H1 (cell line): Measurements from ENCODE around the gene SEMA3G. TPM values are rescaled to one million over a fixed set of nuclear protein-coding genes. Genes with fewer than 3 reads are reported as not detected.

ENCODE experiments used
- CTCF ChIA-PET: fragments of 300-600 bp; sonication (Branson Sonifier 250); formaldehyde crosslinking; loops from one replicate; lab custom pipeline; 2021; ENCODE audit not compliant: partially characterized antibody; lab: Charles Lee
- POLR2A ChIA-PET: fragments of 300-600 bp; sonication (Branson Sonifier 250); formaldehyde crosslinking; loops from one replicate; lab custom pipeline; 2021; ENCODE audit warnings: inconsistent platforms; ENCODE audit not compliant: partially characterized antibody; lab: Charles Lee
- DNase-seq, 2 experiments: peaks; one replicate each; pipeline versions ENCODE4 v3.0.0 to v3.0.0-alpha.2; 2010 to 2022; ENCODE audit warnings: low spot score in 2 of 2, low read depth in 1 of 2, mixed read lengths in 1 of 2
- FAIRE-seq: peaks from 2 replicates; lab custom pipeline; 2011; peaks lifted over from hg19 to GRCh38; lab: Jason Lieb, UNC
- H2AFZ ChIP-seq: 2 replicates; pipeline ENCODE4 v1.8.1; 2012; ENCODE audit warnings: low read length, inconsistent platforms
- H2AK5ac ChIP-seq: 2 replicates; pipeline ENCODE4 v1.6.1; 2013; ENCODE audit warnings: low read depth, low read length
- H2BK120ac ChIP-seq: replicated peaks from 2 replicates; pipeline ENCODE3; 2013; ENCODE audit warnings: low read depth, low read length, inconsistent platforms
- H2BK12ac ChIP-seq: 2 replicates; pipeline ENCODE4 v1.6.1; 2013; ENCODE audit warnings: low read depth, low read length
- H2BK15ac ChIP-seq: 2 replicates; pipeline ENCODE4 v1.6.1; 2013; ENCODE audit warnings: low read length
- H2BK20ac ChIP-seq: 2 replicates; pipeline ENCODE4 v1.6.1; 2013; ENCODE audit warnings: low read length
- H2BK5ac ChIP-seq: 2 replicates; pipeline ENCODE4 v1.6.1; 2013; ENCODE audit warnings: low read depth, low read length
- H3K14ac ChIP-seq: 2 replicates; pipeline ENCODE4 v1.6.1; 2013; ENCODE audit warnings: inconsistent platforms; ENCODE audit not compliant: insufficient read length
- H3K18ac ChIP-seq: 2 replicates; pipeline ENCODE4 v1.6.1; 2013; ENCODE audit warnings: low read length; ENCODE audit errors: extremely low read depth
- H3K23ac ChIP-seq: 2 replicates; pipeline ENCODE4 v1.6.1; 2013; ENCODE audit warnings: inconsistent platforms; ENCODE audit not compliant: insufficient read length
- H3K23me2 ChIP-seq: 2 replicates; pipeline ENCODE4 v1.6.1; 2013; ENCODE audit warnings: low read depth, low read length
- H3K27ac ChIP-seq: 2 replicates; pipeline ENCODE4 v1.6.1; 2011; ENCODE audit warnings: low read depth, low read length, inconsistent platforms
- H3K27me3 ChIP-seq, 4 experiments: replicated peaks in 1 of 4; 1 replicate in 1 of 4; 2 replicates in 3 of 4; pipeline versions ENCODE4 v1.6.1 to v1.8.1; 2011 to 2013; ENCODE audit warnings: low read length in 3 of 4, mild to moderate bottlenecking in 3 of 4, inconsistent platforms in 2 of 4, mixed read lengths in 2 of 4, moderate library complexity in 1 of 4; ENCODE audit not compliant: control insufficient read depth in 3 of 4, insufficient read depth in 3 of 4; ENCODE audit errors: extremely low read depth in 1 of 4
- H3K36me3 ChIP-seq, 4 experiments: 2 replicates each; pipeline versions ENCODE4 v1.6.1 to v1.8.1; 2011 to 2013; ENCODE audit warnings: mild to moderate bottlenecking in 4 of 4, low read length in 3 of 4, moderate library complexity in 2 of 4, control low read depth in 1 of 4, inconsistent platforms in 1 of 4; ENCODE audit not compliant: insufficient read depth in 4 of 4, control insufficient read depth in 2 of 4
- H3K4ac ChIP-seq: replicated peaks from 2 replicates; pipeline ENCODE3; 2013; ENCODE audit warnings: low read length, low read depth, mixed read lengths, inconsistent platforms; ENCODE audit not compliant: insufficient read length
- H3K4me1 ChIP-seq, 4 experiments: replicated peaks in 1 of 4; 1 replicate in 1 of 4; 2 replicates in 3 of 4; pipeline versions ENCODE4 v1.6.1 to v1.8.1; 2011 to 2013; ENCODE audit warnings: low read length in 3 of 4, inconsistent platforms in 2 of 4, mixed read lengths in 1 of 4; ENCODE audit not compliant: insufficient read depth in 4 of 4, control insufficient read depth in 3 of 4
- H3K4me2 ChIP-seq, 2 experiments: 2 replicates each; pipeline versions ENCODE4 v1.6.1 to v1.8.1; 2011 to 2013; ENCODE audit warnings: low read depth in 2 of 2, low read length in 2 of 2, control low read depth in 1 of 2, inconsistent platforms in 1 of 2, mild to moderate bottlenecking in 1 of 2; ENCODE audit not compliant: insufficient read depth in 1 of 2
- H3K4me3 ChIP-seq, 4 experiments: fragments of 200-600, 300-600 bp in 1 of 4; sonication (generic), shearing (Covaris generic), sonication (Bioruptor Twin) in 1 of 4; 2 replicates each; pipeline versions ENCODE4 v1.5.1 to v1.8.1; 2011 to 2016; ENCODE audit warnings: low read length in 4 of 4, low read depth in 3 of 4, control low read depth in 2 of 4, inconsistent platforms in 2 of 4, mild to moderate bottlenecking in 2 of 4, mixed read lengths in 1 of 4, moderate library complexity in 1 of 4; ENCODE audit not compliant: insufficient read depth in 2 of 4; ENCODE audit errors: extremely low read depth in 1 of 4
- H3K56ac ChIP-seq: replicated peaks from 2 replicates; pipeline ENCODE3; 2013; ENCODE audit warnings: low read depth, mild to moderate bottlenecking, mixed read lengths, low read length, inconsistent platforms; ENCODE audit not compliant: insufficient read length
- H3K79me1 ChIP-seq: 2 replicates; pipeline ENCODE4 v1.6.1; 2013; ENCODE audit warnings: low read depth, low read length, control low read depth
- H3K79me2 ChIP-seq, 2 experiments: 2 replicates each; pipeline versions ENCODE4 v1.6.1 to v1.8.1; 2012 to 2013; ENCODE audit warnings: low read length in 2 of 2, mild to moderate bottlenecking in 2 of 2, inconsistent platforms in 1 of 2; ENCODE audit not compliant: insufficient read depth in 2 of 2, control insufficient read depth in 1 of 2
- H3K9ac ChIP-seq, 4 experiments: replicated peaks in 1 of 4; 1 replicate in 1 of 4; 2 replicates in 3 of 4; pipeline versions ENCODE4 v1.6.1 to v1.8.1; 2011 to 2013; ENCODE audit warnings: low read depth in 3 of 4, low read length in 3 of 4, control low read depth in 2 of 4, mild to moderate bottlenecking in 2 of 4, moderate library complexity in 2 of 4, inconsistent platforms in 1 of 4; ENCODE audit errors: extremely low read depth in 1 of 4
- H3K9me3 ChIP-seq, 2 experiments: 2 replicates each; pipeline versions ENCODE4 v1.6.1 to v1.8.1; 2012 to 2013; ENCODE audit warnings: mild to moderate bottlenecking in 2 of 2, moderate library complexity in 2 of 2, control low read depth in 1 of 2, inconsistent platforms in 1 of 2, low read depth in 1 of 2, low read length in 1 of 2, mixed read lengths in 1 of 2; ENCODE audit not compliant: insufficient read depth in 2 of 2
- H4K20me1 ChIP-seq, 2 experiments: replicated peaks in 1 of 2; 2 replicates each; pipeline versions ENCODE3 to v1.8.1; 2011 to 2013; ENCODE audit warnings: inconsistent platforms in 2 of 2, low read length in 2 of 2, mild to moderate bottlenecking in 1 of 2; ENCODE audit not compliant: insufficient read depth in 2 of 2, control insufficient read depth in 1 of 2
- H4K5ac ChIP-seq: 2 replicates; pipeline ENCODE4 v1.6.1; 2013; ENCODE audit warnings: low read length, low read depth, mixed read lengths, inconsistent platforms; ENCODE audit not compliant: insufficient read length
- H4K8ac ChIP-seq: 2 replicates; pipeline ENCODE4 v1.8.0; 2013; ENCODE audit warnings: mild to moderate bottlenecking, moderate library complexity, low read length, inconsistent platforms; ENCODE audit not compliant: insufficient read depth; ENCODE audit errors: extremely low read depth
- H4K91ac ChIP-seq: replicated peaks from 2 replicates; pipeline ENCODE3; 2013; ENCODE audit warnings: low read length, mixed read lengths, inconsistent platforms; ENCODE audit not compliant: insufficient read length
- BCL11A ChIP-seq, 2 experiments: IDR thresholded peaks; one replicate each; pipeline ENCODE4 v1.6.1; 2011; ENCODE audit warnings: low read depth in 2 of 2, low read length in 2 of 2, mild to moderate bottlenecking in 2 of 2
- BRCA1 ChIP-seq: IDR thresholded peaks from 2 replicates; pipeline ENCODE4 v1.6.1; 2012; ENCODE audit warnings: low read depth, low read length, improper control_type of control experiment
- CBX5 ChIP-seq: fragments of 300-800, 300-1000 bp; sonication (generic); IDR thresholded peaks from 2 replicates; pipeline ENCODE4 v1.7.1; 2016; ENCODE audit warnings: antibody characterized with exemption, low read length, low read depth
- CREB1 ChIP-seq: IDR thresholded peaks from 2 replicates; pipeline ENCODE4 v1.6.1; 2012; ENCODE audit warnings: inconsistent platforms
- KDM1A ChIP-seq: fragments of 200-600, 300-600 bp; sonication (generic); IDR thresholded peaks from 2 replicates; pipeline ENCODE4 v1.7.1; 2016; ENCODE audit warnings: mild to moderate bottlenecking, low read length, borderline replicate concordance
- NANOG ChIP-seq: IDR thresholded peaks from 2 replicates; pipeline ENCODE4 v1.6.1; 2011; ENCODE audit warnings: low read length, low read depth, mild to moderate bottlenecking, inconsistent platforms; ENCODE audit not compliant: insufficient read depth, poor library complexity, severe bottlenecking
- POLR2A ChIP-seq, 2 experiments: IDR thresholded peaks; 1 replicate in 1 of 2; 2 replicates in 1 of 2; pipeline ENCODE4 v1.6.1; 2011; ENCODE audit warnings: low read depth in 2 of 2, low read length in 2 of 2, mild to moderate bottlenecking in 2 of 2; ENCODE audit errors: control extremely low read depth in 1 of 2
- RBBP5 ChIP-seq: IDR thresholded peaks from 2 replicates; pipeline ENCODE4 v1.7.1; 2012; ENCODE audit warnings: low read depth, mild to moderate bottlenecking, inconsistent platforms, low read length, moderate library complexity, borderline replicate concordance
- SAP30 ChIP-seq: fragments of 300-600 bp; sonication (generic); IDR thresholded peaks from 2 replicates; pipeline ENCODE4 v1.7.1; 2012; ENCODE audit warnings: low read length, moderate library complexity, mild to moderate bottlenecking, inconsistent platforms; ENCODE audit not compliant: insufficient read depth, insufficient replicate concordance
- SIRT6 ChIP-seq: IDR thresholded peaks from one replicate; pipeline ENCODE4 v1.7.1; 2012; ENCODE audit warnings: low read length, inconsistent platforms
- TBP ChIP-seq: IDR thresholded peaks from 2 replicates; pipeline ENCODE4 v1.6.1; 2011; ENCODE audit warnings: low read depth, low read length, improper control_type of control experiment
- WGBS, 2 experiments: shearing (Covaris generic) in 1 of 2; methylation state at CpG; one replicate each; pipeline versions ENCODE4 v1.1.6 to v1.1.7; 2013 to 2015; ENCODE audit warnings: low lambda C conversion rate in 2 of 2, mixed read lengths in 2 of 2, inconsistent platforms in 1 of 2, low coverage in 1 of 2, missing lambda C conversion rate in 1 of 2; ENCODE audit not compliant: insufficient replicate concordance in 2 of 2, insufficient coverage in 1 of 2, insufficient read length in 1 of 2; ENCODE audit errors: extremely low coverage in 1 of 2, missing lambda C conversion rate in 1 of 2; 5-methylcytosine and 5-hydroxymethylcytosine counted together
- polyA plus RNA-seq, 7 experiments: library from polyadenylated mRNA; depleted of rRNA in 3 of 7; stranded (reverse) in 5 of 7; unstranded in 2 of 7; fragments of >200 nt in 5 of 7; fragments of 200-250 nt in 2 of 7; gene quantifications; 1 replicate in 5 of 7; 2 replicates in 1 of 7; 4 replicates in 1 of 7; pipeline versions ENCODE4 v1.2.1 to v1.2.3, GENCODE V29; 2011 to 2013; ENCODE audit warnings: missing spikeins in 2 of 7, mixed read lengths in 2 of 7
- total RNA-seq: library from RNA; stranded (reverse); fragmentation: NEBNext Ultra II Directional; extraction: Animal tissue kit (Norgen Biotek cat#: 25700); gene quantifications from 2 replicates; pipeline ENCODE4 v1.2.1, GENCODE V29; 2021

The SEMA3G gene
- total and polyA plus RNA-seq, 2 of the 8 experiments (the other 6 are each of a cell fraction or from before 2014, with no cell fraction given) = 0.95 to 1.5 TPM

DNA sequence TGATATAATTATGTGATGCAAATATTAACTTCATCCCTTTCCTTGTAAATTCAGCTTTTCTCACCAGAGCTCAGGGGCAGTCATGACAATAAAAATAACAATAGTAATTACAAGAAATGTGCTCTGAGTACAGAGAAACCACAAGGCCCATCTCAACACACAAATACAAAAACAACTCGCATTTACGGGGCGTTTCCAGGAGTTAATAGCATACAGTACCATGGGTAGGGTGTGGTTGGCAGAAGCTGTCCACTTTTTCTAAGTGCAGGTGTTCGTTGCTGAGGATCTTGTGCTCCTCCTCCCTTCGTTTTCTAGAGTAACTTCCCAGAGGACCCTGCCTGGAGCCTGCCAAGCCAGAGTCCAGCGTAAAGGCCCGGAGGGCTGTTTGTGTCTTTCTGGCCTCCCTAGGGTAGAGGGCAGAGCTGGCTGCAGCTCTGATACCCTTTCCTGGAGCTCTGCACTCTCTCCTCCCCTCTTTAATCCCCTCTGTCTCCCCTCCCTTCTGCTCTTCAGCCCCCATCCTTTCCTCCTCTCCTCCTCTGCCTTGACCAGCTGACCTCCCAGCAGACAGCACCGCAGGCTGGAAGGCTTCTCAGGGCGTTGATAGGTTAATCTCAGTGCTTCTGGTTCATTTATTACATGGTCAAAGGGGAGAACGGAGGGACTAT, 11.4 kb downstream of the SEMA3G start:
- H4K91ac ChIP-seq = peak overlapping the region; percentile 16
- no peak overlapping the region for H2BK12ac ChIP-seq
- H3K79me2 ChIP-seq = no peaks in the 10 kb centered on the region
- no peak overlapping the region for H2BK15ac ChIP-seq
- H3K79me1 ChIP-seq = no peaks in the 10 kb centered on the region
- H3K14ac ChIP-seq = no peak overlapping the region
- no peak overlapping the region for H2AFZ ChIP-seq
- H3K4me1 ChIP-seq = peaks cover 0 to 2% (median 0%) of the 10 kb centered on the region in 4 experiments; a peak in 1 of 7 replicates
- POLR2A ChIA-PET = interaction anchor here (10.5 kb wide), 1 partner anchor 13 kb away, joined by 112 read pairs; the partner anchor contains the start of gene SEMA3G
- no peak overlapping the region for H3K4me3 ChIP-seq
- no peak overlapping the region for H3K4me2 ChIP-seq
- no peak overlapping the region for H2BK5ac ChIP-seq
- H3K27me3 ChIP-seq = no peaks in the 10 kb centered on the region
- H4K5ac ChIP-seq = no peak overlapping the region
- H3K36me3 ChIP-seq = no peaks in the 10 kb centered on the region
- H3K9ac ChIP-seq = no peak overlapping the region
- no peak for FAIRE-seq
- H3K27ac ChIP-seq = no peak overlapping the region
- H3K18ac ChIP-seq = no peak overlapping the region
- DNase-seq = no peak
- no peaks in the 10 kb centered on the region for H3K9me3 ChIP-seq
- H4K8ac ChIP-seq = no peak overlapping the region
- no peak overlapping the region for H2BK20ac ChIP-seq
- CTCF ChIA-PET = interaction anchor here (0.7 to 3.8 kb wide), 4 partner anchors 12 to 325 kb away, joined by 3 to 22 read pairs (median 6); no protein-coding TSS in a partner anchor
- no peak overlapping the region for H2BK120ac ChIP-seq
- H3K23ac ChIP-seq = no peak overlapping the region
- H3K4ac ChIP-seq = no peak overlapping the region
- H2AK5ac ChIP-seq = no peak overlapping the region
- no peaks in the 10 kb centered on the region for H3K23me2 ChIP-seq
- 85% methylated on average over 10 of the region's 10 CpGs; no CpG with 5 or more reads in 1 of the 2 experiments for WGBS, 2 experiments
- no peaks in the 10 kb centered on the region for H4K20me1 ChIP-seq
- no peak overlapping the region for H3K56ac ChIP-seq
- TF ChIP-seq SAP30 (no peak), CREB1 (no peak), KDM1A (no peak), NANOG (no peak), SIRT6 (no peak), TBP (no peak), BCL11A (IDR thresholded peaks at IDR 0.05; ENCODE audit: low read depth in 2 of 2, low read length in 2 of 2) (no peak), POLR2A (IDR thresholded peaks at IDR 0.05; ENCODE audit: control extremely low read depth in 1 of 2, low read depth in 2 of 2, low read length in 2 of 2) (no peak), RBBP5 (no peak), CBX5 (no peak), BRCA1 (no peak)
